NCI-H128 (cell line): Measurements from ENCODE around the gene SNAPC1.

ENCODE experiments used
- DNase-seq: peaks from one replicate; lab custom pipeline; 2025; ENCODE audit not compliant: unreplicated experiment; lab: John Stamatoyannopoulos, UW

Gene SNAPC1

GRCh38 chr14:61805451-61805850 is 43.2 kb downstream of the SNAPC1 start:
- no peak for DNase-seq

GRCh38 chr14:61811882-61812346 is 49.7 kb downstream of the SNAPC1 start:
- DNase-seq: no peak

- no peak for DNase-seq
Observed at GRCh38 chr14:61812347-61813095, 50.3 kb downstream of the SNAPC1 start, which contains the start of gene SYT16. SYT16 (plus strand) TSS chr14:61812703.

- no peak for DNase-seq
Observed at GRCh38 chr14:61813096-61813606, 50.9 kb downstream of the SNAPC1 start.

- no peak for DNase-seq
Observed at GRCh38 chr14:61822458-61822857, 60.2 kb downstream of the SNAPC1 start.

- DNase-seq: no peak
Observed at GRCh38 chr14:61832783-61833182, 70.6 kb downstream of the SNAPC1 start.

- no peak for DNase-seq
Observed at GRCh38 chr14:61836184-61836583, 74.0 kb downstream of the SNAPC1 start.

GRCh38 chr14:61836807-61837206 is 74.6 kb downstream of the SNAPC1 start:
- no peak for DNase-seq

- DNase-seq: peak; percentile 58
Observed at GRCh38 chr14:61837336-61838229, 75.4 kb downstream of the SNAPC1 start.

- DNase-seq: no peak
Observed at GRCh38 chr14:61838661-61839245, 76.5 kb downstream of the SNAPC1 start.

GRCh38 chr14:61839507-61839906 is 77.3 kb downstream of the SNAPC1 start:
- no peak for DNase-seq

- no peak for DNase-seq
Observed at GRCh38 chr14:61841145-61841544, 78.9 kb downstream of the SNAPC1 start.
